HG03139 (cell line): ENCODE measurements around the gene ACADVL.

ENCODE experiments used
- ATAC-seq: cut with Tn5 transposase; IDR thresholded peaks from one replicate; pipeline ENCODE4 v1.9.1; 2021; ENCODE audit not compliant: unreplicated experiment

Gene ACADVL

GRCh38 chr17:7191069-7191468 is 28.7 kb upstream of the ACADVL start:
- ATAC-seq, result no peak

- no peak for ATAC-seq
These were observed 28.0 kb upstream of the ACADVL start for GRCh38 chr17:7191571-7192270.

GRCh38 chr17:7192271-7192937 is 27.3 kb upstream of the ACADVL start:
- no peak for ATAC-seq

- no peak for ATAC-seq
These were observed 23.8 kb upstream of the ACADVL start for GRCh38 chr17:7195971-7196370.

- no peak for ATAC-seq
These were observed 22.9 kb upstream of the ACADVL start for GRCh38 chr17:7196651-7197401.

- no peak for ATAC-seq
These were observed 16.3 kb upstream of the ACADVL start for GRCh38 chr17:7203391-7203790.

- ATAC-seq, result no peak
These were observed 15.4 kb upstream of the ACADVL start for GRCh38 chr17:7204336-7204735.

GRCh38 chr17:7204828-7205461 is 14.8 kb upstream of the ACADVL start:
- ATAC-seq, result peak; percentile 67

GRCh38 chr17:7205561-7205960 is 14.2 kb upstream of the ACADVL start:
- ATAC-seq, result no peak

- ATAC-seq, result no peak
These were observed 12.4 kb upstream of the ACADVL start for GRCh38 chr17:7207120-7208001.

GRCh38 chr17:7208027-7208571 is 11.6 kb upstream of the ACADVL start:
- ATAC-seq, result no peak

- ATAC-seq, result no peak
These were observed 10.8 kb upstream of the ACADVL start for GRCh38 chr17:7208754-7209460.

GRCh38 chr17:7211491-7212273 is 8.1 kb upstream of the ACADVL start:
- no peak for ATAC-seq

- ATAC-seq, result no peak
These were observed 5.8 kb upstream of the ACADVL start for GRCh38 chr17:7213895-7214299.

- ATAC-seq, result peak; percentile 75
These were observed 5.2 kb upstream of the ACADVL start for GRCh38 chr17:7214300-7215135.

GRCh38 chr17:7215136-7215638 is 4.6 kb upstream of the ACADVL start:
- ATAC-seq, result no peak

- no peak for ATAC-seq
These were observed 4.0 kb upstream of the ACADVL start for GRCh38 chr17:7215652-7216180.
